Eye (tissue), 1 donor: ENCODE measurements around the gene PTPRU.

Experiments
- DNase-seq: peaks from one replicate; pipeline ENCODE4 v3.0.0-alpha.2; 2015

Gene PTPRU

GRCh38 chr1:29319300-29320110 lies 83.2 kb downstream of the PTPRU start:
- DNase-seq = no peak

- no peak for DNase-seq
Measured at GRCh38 chr1:29320156-29320940, 84.0 kb downstream of the PTPRU start.

GRCh38 chr1:29321176-29321575 lies 84.9 kb downstream of the PTPRU start:
- DNase-seq = no peak

GRCh38 chr1:29322147-29322694 lies 85.9 kb downstream of the PTPRU start:
- no peak for DNase-seq

GRCh38 chr1:29322861-29323585 lies 86.7 kb downstream of the PTPRU start:
- DNase-seq = no peak

GRCh38 chr1:29323636-29324035 lies 87.3 kb downstream of the PTPRU start:
- no peak for DNase-seq

GRCh38 chr1:29324202-29324601 lies 87.9 kb downstream of the PTPRU start:
- no peak for DNase-seq

- peak; percentile 21 for DNase-seq
Measured at GRCh38 chr1:29324771-29325351, 88.5 kb downstream of the PTPRU start.

- DNase-seq = no peak
Measured at GRCh38 chr1:29325675-29326074, 89.4 kb downstream of the PTPRU start.

GRCh38 chr1:29326123-29326522 lies 89.8 kb downstream of the PTPRU start:
- no peak for DNase-seq

GRCh38 chr1:29327223-29327935 lies 91.1 kb downstream of the PTPRU start:
- DNase-seq = no peak

GRCh38 chr1:29329022-29329775 lies 92.9 kb downstream of the PTPRU start:
- no peak for DNase-seq

GRCh38 chr1:29330089-29330488 lies 93.8 kb downstream of the PTPRU start:
- DNase-seq = no peak

- no peak for DNase-seq
Measured at GRCh38 chr1:29330856-29331255, 94.5 kb downstream of the PTPRU start.

- DNase-seq = no peak
Measured at GRCh38 chr1:29331309-29331708, 95.0 kb downstream of the PTPRU start.

- DNase-seq = no peak
Measured at GRCh38 chr1:29331729-29332128, 95.4 kb downstream of the PTPRU start.

- DNase-seq = peak; percentile 72
Measured at GRCh38 chr1:29332204-29332603, 95.9 kb downstream of the PTPRU start.

GRCh38 chr1:29333008-29333407 lies 96.7 kb downstream of the PTPRU start:
- DNase-seq = no peak

GRCh38 chr1:29335573-29335972 lies 99.3 kb downstream of the PTPRU start:
- DNase-seq = no peak

GRCh38 chr1:29338908-29339575 lies 102.7 kb downstream of the PTPRU start:
- DNase-seq = no peak

- no peak for DNase-seq
Measured at GRCh38 chr1:29341936-29342335, 105.6 kb downstream of the PTPRU start.
